ENCODE measurements around the gene GRIK1. TPM values are rescaled to one million over a fixed set of nuclear protein-coding genes. Genes with fewer than 3 reads are reported as not detected.

Gene GRIK1
- total and polyA plus RNA-seq, 2 donors (not counting 1 experiment from before 2014, with no cell fraction given), result not detected

DNA sequence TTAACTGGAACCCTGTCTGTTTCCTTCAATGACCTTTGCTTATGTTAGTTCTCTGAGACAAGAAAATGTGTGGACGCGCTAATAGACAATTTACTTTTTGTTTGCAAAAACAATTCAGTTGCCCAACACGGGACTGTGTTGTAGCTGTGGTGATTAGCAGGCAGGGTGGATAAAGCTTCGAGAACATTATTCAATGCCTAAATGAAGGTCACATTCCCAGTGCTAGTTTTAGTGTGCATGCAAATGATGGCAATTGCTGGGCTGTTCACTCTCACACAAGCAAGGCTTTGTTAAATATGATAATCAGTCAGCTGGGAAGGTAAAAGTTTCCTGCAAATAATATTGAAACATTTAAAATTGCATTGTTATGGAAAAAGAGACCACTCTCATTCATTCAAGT is 452.6 kb downstream of the GRIK1 start:
- no peak for ATAC-seq (ENCODE audit: low read depth)
- DNase-seq, result no peak
- CTCF ChIA-PET, result no interaction called here

More for the DNA sequence above, 452.6 kb downstream of the GRIK1 start:
- no peaks in the 10 kb centered on the region for H3K36me3 ChIP-seq (replicated peaks in 1 of 2; ENCODE audit: control extremely low read depth in 1 of 2, control insufficient read depth in 1 of 2, extremely low read depth in 1 of 2, insufficient read depth in 2 of 2, low read length in 1 of 2)
- no peaks in the 10 kb centered on the region for H4K20me1 ChIP-seq (ENCODE audit: control insufficient read depth, insufficient read depth, low read length, poor library complexity, severe bottlenecking)
- 0% methylated on average over 1 of the region's 4 CpGs for WGBS (ENCODE audit: insufficient coverage)
- H3K9me3 ChIP-seq (ENCODE audit: control extremely low read depth in 1 of 3, control insufficient read depth in 2 of 3, insufficient read depth in 1 of 3, low read length in 2 of 3), result no peaks in the 10 kb centered on the region
- H2AFZ ChIP-seq (ENCODE audit: insufficient read depth, low read depth, low read length, poor library complexity, severe bottlenecking), result no peak overlapping the region
- no peaks in the 10 kb centered on the region for H3K27me3 ChIP-seq (replicated peaks in 1 of 4; ENCODE audit: control extremely low read depth in 1 of 4, control insufficient read depth in 3 of 4, insufficient read depth in 4 of 4, low read length in 3 of 4)
- H3K4me3 ChIP-seq (ENCODE audit: control extremely low read depth in 1 of 5, extremely low read depth in 1 of 5, insufficient read depth in 1 of 5, low read depth in 2 of 5, low read length in 4 of 5), result no peak overlapping the region
- H3K79me2 ChIP-seq (ENCODE audit: control insufficient read depth, insufficient read depth, low read length), result no peaks in the 10 kb centered on the region
- H3K27me3 Mint-ChIP-seq, result no peaks in the 10 kb centered on the region
- POLR2A ChIA-PET, result no interaction called here
- no peak for TF ChIP-seq CTCF (IDR thresholded peaks at IDR 0.05)
- no peak for TF ChIP-seq EZH2 (IDR thresholded peaks at IDR 0.05; ENCODE audit: borderline replicate concordance, insufficient read depth, low read depth, low read length, poor library complexity, severe bottlenecking)
- no peak overlapping the region for H3K9ac ChIP-seq (ENCODE audit: low read length)
- H3K4me2 ChIP-seq (replicated peaks; ENCODE audit: low read depth, low read length, poor library complexity, severe bottlenecking), result no peak overlapping the region
- no peaks in the 10 kb centered on the region for H3K9me3 Mint-ChIP-seq (ENCODE audit: insufficient read depth)
- H3K27ac ChIP-seq (ENCODE audit: low read length in 2 of 2), result no peak overlapping the region
- H3K4me1 Mint-ChIP-seq, result no peaks in the 10 kb centered on the region
- no peak overlapping the region for H3K4me3 Mint-ChIP-seq
- H3K27ac Mint-ChIP-seq, result no peak overlapping the region
- intact Hi-C loops (cut with micrococcal nuclease), result no loop called here
- H3K4me1 ChIP-seq (ENCODE audit: control insufficient read depth in 2 of 2, insufficient read depth in 2 of 2, low read length in 2 of 2), result no peaks in the 10 kb centered on the region

Other genes starting within 250 kb of the GRIK1 start
- not detected in 2 replicates for gene CLDN17, start 226.8 kb upstream of the GRIK1 start, total RNA-seq
- gene CLDN17, start 226.8 kb upstream of the GRIK1 start, polyA plus RNA-seq, result not detected in 2 replicates